ENCODE data around the gene SETD2.
"Not testable (repeated sequence)": the region's sequence is repeated elsewhere in the genome, so short reads cannot be mapped to it uniquely, and the experiment has no call there.

Gene SETD2

DNA sequence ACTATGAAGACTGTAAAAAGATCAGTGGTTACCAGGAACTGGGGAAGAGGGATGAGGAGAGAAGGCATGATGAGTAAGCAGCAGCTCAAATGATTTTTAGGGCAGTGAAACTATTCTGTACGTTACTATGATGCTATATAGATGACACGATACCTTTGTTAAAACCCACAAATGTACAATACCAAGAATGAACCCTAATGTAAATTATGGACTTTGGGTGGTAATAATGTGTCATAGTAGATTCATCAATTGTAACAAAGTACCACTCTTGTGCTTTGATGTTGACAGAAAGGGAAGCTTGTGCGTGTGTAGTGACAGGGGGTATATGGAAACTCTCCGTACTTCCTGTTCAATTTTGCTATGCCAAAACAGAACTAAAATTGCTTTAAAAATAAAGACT lies 132.9 kb downstream of the SETD2 start:
- not testable (repeated sequence) for DNase-seq

DNA sequence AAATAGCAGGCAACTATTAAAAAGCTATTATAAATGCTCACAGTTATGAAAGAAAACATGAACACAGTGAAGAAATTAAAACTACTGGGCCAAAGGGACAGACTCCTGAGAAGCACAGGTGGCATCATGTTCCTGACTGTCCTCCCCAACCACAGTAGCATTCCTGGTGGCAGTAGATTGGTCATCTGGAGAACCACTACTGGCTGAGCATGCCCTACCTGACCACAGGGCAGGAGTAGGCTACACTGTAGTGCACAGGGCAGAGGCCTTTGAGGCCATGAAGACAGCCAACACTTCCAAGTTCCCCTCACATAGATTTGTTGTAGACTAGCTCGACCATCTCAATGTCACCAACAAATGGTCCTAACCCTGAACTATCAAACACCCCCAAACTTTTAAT lies 135.2 kb downstream of the SETD2 start:
- no peak for DNase-seq

DNA sequence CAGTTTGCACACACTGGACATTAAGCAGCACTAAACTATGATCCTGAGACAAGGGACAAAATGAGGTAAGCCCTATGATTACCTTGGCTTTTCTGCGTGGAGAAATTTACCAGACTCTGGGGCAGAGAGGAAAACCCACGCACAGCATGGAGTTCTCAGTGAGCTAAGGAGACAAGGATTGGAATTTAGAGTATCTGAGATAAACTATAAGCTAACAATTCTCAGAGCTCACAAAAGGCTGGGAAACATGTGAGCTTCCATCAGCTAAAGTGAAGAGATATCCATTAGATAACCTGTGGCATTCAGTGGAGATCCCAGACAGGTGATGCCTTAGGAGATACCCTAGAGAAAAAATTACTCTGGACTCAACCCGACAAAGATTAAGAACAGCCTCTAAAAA lies 135.8 kb downstream of the SETD2 start:
- no peak for DNase-seq

DNA sequence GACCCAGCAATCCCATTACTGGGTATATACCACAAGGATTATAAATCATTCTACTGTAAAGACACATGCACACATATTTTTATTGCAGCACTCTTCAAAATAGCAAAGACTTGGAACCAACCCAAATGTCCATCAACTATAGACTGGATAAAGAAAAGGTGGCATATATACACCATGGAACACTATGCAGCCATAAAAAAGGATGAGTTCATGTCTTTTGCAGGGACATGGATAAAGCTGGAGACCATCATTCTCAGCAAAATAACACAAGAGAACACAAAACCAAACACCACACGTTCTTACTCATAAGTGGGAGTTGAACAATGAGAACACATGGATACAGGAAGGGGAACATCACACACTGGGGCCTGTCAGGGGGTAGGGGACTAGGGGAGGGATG lies 137.5 kb downstream of the SETD2 start:
- not testable (repeated sequence) for DNase-seq

DNA sequence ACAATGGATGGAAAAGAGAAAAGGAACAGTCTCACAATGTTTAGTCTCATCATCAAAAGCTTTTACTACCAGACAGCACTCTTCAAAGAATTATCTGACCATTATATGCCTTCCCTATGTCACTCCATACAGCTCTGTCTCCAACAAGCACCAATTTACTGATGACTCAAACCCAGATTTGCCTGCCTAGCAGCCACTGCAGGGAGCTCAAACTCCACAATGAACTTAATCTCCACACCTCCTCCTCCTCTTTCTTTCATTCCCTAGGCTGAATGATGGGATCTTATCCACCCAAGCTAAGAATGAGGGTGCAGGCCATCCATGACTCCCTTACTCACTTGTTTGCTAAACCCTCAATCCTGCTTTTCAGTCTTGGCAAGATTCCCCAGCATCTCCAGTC lies 139.0 kb downstream of the SETD2 start:
- DNase-seq: no peak

- DNase-seq: peak; percentile 9
Observed at GRCh38 chr3:47022641-47023071, 141.3 kb downstream of the SETD2 start.

DNA sequence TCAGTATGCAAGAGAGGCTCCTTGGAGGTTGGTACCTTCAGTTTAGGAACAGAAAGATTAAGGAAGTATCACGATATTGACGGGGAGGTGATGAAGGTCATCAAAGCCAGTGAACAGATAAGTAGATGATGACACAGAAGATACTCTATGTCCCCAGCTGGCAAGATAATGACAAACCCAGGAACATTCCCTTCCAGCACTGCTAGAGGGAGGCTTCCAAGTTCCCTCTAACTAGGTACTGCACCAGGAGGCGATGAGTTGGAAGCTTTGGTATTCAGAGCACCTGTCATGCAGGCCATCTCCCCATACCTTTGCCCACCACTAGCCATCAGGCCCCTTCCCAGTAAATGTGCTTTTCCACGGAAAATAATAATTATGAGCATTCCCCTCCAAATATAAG lies 143.6 kb downstream of the SETD2 start:
- no peak for DNase-seq

GRCh38 chr3:47019201-47019600 lies 144.7 kb downstream of the SETD2 start:
- DNase-seq: no peak

GRCh38 chr3:47018269-47018611 lies 145.7 kb downstream of the SETD2 start:
- no peak for DNase-seq

DNA sequence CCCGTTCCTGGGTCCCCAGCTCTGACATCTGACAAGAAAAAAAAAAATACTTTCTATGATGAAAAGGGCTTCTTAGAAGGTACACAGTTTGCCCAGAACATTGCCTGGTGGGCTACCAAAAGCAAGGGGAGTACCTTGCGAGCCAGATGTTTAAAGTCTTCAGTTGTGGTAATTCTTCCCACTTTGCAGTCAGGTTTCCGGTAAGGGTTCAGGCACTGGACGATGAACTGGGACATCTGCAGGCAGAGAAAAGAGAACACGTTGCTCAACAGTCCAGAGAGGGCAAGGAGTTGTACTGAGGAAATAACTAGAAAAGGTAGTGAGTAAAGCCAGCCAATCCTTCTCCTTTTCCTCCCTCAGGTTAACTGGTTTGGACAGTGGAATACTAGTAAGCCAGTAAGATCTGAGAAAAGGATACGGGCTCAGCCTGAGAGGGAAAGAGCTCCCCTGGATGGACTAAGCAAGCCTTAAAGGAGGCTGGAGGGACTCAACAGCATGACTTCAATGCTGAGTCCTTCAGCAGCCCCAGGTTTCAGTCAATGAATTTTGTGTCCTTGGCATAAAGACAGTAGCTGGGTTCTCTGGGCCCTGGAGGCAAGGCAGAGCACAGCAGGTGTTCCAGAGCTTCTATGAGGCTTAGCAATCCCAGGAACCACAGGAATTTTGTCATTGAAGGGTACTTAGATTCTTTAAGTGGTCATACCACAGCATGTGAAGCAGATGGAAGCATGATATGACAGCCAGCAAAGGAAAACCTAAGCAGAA lies 146.2 kb downstream of the SETD2 start:
- DNase-seq: no peak

DNA sequence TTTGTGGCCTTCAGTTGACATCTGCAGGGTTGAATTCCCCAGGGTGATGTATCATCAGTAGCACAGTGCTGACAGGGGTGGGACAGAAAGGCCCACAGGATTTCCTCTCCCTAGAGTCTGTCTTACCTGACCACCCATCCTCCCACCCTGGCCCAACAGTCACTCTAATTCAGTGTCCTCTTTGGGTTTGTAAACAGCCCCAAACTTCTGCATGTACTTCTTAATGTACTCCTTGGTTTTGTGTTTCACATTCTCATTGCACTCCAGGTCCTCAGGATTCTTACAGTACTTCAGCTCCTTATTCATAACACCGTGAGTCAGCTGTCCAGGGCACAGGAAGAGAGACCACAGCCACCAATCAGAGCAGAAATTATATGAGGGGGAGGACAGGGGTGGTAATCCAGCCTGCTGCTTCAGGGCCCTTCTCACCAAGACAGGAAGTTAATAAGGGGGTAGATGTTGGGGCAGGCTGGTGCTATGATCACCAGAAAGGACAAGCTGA lies 146.9 kb downstream of the SETD2 start:
- peak; percentile 2 for DNase-seq

DNA sequence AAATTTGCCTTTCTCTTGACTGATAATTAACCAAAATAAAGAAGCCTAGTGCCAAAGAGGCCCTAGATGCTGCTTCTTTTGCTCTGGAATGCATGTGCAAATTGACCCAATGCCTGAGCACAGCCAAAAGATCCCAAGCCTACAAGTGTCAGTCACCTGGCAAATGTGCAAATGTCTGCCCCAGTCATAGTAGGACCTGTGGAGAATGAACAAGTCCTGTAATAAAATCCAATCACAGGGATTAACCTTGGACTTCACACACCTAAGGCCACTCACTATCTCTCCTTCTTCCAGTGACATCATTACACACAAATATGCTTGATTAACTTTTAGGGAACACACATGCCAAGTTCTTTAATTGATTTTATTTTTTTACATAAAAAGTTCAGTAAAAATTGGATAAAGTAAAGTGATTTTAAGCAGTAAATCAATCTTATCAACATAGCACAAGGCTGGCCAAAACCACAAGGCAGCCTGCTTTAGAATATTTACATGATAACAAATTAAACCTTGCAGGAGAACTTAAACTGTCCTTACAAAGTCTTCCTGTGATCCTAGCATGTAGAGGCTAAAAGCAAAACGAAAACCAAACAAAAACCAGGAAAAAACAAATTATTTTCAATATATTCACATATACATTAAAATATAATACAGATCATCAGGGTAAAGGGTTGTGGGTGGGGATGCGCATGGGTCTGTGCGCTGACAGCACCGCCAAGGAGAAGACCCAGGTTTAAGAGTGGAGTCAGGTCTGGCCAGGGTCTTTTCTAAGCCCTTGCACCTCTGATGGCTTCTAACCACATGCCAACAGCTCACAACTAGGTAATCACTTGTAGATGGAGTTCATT lies 147.6 kb downstream of the SETD2 start:
- DNase-seq: no peak

DNA sequence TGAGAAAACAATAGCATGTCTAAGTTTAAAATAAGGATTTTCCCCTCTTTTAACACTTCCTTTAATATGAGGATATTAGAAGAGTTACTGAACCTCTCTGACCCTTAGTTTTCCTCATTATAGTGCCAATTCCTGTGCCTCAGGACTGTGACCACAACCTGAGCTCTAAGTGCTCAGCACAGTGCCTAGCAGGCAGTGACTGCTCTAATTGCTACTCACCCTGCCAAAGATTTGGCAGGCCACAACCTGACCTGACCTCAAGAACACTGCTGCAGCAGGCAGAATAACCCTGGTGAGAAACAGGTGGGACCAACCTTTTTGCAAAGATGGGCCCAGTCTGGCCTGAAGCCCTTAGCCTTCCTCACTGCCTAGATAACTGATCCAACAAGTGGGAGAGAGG lies 148.8 kb downstream of the SETD2 start:
- DNase-seq: no peak

DNA sequence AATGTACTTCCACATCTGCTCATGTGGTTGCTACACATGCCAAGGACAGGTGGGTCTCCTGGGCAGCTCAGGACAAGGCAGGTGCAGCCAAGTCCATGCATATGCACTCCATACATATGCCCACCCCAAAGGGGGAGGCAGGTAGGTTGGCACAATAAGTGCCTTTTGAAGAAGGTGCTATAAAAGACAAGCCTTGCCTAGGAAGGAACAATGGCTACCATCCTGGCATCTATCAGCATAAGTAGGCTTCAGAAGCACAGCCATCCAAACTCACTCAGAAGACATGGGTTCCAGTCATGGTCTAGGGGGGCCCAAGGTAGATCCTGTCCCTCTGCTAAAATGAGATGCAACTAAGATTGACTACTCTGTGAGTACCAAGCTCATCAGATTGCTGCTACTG lies 149.9 kb downstream of the SETD2 start:
- no peak for DNase-seq

DNA sequence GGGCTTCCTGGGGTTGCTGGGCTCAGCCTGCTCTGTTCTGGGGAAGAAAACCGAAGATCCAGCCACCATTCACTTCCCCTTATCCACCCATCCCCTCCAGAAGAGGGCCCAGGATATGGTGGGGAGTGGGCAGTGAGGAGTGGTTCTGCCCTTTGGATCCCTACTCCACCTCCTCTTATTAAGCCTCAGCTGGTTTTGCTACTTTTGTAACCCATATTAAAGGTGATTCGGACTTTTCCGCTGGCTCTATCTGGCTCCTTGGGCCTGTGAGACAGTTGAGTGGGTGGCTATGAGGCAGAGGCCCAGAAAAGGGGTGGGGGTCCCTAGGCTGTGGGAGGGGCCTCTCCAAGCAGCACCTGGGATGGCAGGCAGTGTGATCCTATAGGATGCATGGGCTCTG lies 150.7 kb downstream of the SETD2 start:
- no peak for DNase-seq

- peak; percentile 74 for DNase-seq
Observed at GRCh38 chr3:47012342-47013230, 151.3 kb downstream of the SETD2 start.

- DNase-seq: no peak
Observed at GRCh38 chr3:47011371-47011770, 152.5 kb downstream of the SETD2 start.

- no peak for DNase-seq
Observed at GRCh38 chr3:47010910-47011309, 153.0 kb downstream of the SETD2 start.

- no peak for DNase-seq
Observed at GRCh38 chr3:47010111-47010712, 153.7 kb downstream of the SETD2 start.

DNA sequence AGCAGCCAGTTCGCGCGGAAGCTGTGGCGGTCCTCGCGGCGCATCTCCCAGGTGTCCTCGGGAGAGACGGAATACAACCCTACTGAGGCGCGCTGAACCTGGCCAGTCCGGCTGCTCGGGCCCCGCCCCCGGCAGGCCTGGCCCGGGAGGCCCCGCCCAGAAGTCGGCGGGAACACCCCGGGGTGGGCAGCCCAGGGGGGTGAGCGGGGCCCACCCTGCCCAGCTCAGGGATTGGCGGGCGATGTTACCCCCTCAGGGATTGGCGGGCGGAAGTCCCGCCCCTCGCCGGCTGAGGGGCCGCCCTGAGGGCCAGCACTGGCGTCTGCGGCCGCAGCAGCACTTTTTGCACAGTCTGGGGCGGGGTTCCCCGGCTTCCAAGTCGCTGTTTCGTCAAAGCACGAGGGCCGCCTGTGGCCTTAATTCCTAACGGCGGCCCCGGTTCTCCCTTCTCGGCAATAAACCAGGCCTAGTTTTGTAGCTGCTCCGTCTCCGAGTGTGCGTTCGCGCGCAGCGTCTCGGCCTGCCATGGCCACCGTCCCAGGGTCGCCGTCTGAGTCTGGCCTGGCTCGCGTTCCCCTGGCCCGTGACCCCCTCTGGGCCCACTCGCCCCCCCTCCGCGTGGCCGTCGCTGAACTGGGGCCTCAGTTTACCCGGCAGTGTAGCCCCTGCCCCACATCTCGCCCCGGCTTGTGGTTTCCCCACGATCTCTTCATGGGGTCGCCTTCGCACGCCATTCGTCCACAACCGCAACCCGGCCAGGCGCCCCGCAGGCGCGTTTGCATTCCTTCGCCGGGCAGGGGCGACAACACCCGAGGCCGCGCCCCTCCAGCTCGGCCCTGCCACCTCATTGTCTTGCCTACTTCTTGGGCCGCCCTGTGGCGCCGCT lies 154.4 kb downstream of the SETD2 start:
- peak; percentile 60 for DNase-seq

DNA sequence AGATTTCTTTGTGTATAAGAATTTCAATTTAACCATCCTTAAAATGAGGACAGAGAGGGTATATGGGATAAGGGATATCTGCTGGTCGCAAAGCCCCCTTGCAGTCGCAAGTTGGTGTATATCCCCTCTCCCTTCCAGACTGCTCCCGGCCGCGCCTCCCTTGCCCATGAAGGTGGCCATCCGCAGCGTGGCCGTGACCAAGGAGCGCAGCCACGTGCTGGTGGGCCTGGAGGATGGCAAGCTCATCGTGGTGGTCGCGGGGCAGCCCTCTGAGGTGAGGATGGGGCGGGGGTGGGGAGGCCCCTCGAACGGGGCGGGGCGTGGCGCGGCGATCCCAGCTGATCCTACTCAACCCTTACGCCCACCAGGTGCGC lies 155.1 kb downstream of the SETD2 start:
- DNase-seq: no peak

Data from NCI-H2171 treated with DMSO at 0.1 percent for 48 hours (cell line).